Osteocyte (in vitro differentiated cells): ENCODE measurements around the gene TMEM204. TPM values are rescaled to one million over a fixed set of nuclear protein-coding genes. Genes with fewer than 3 reads are reported as not detected.

Experiments
- DNase-seq: peaks from one replicate; pipeline ENCODE4 v3.0.0; 2021; ENCODE audit warnings: mixed read lengths; ENCODE audit not compliant: unreplicated experiment; ENCODE audit errors: extremely low spot score
- H3K27ac Mint-ChIP-seq: one replicate; pipeline ENCODE4 v1.8.0; 2021; ENCODE audit warnings: mild to moderate bottlenecking, mixed read lengths; ENCODE audit not compliant: unreplicated experiment
- H3K27me3 Mint-ChIP-seq: one replicate; pipeline ENCODE4 v1.8.0; 2021; ENCODE audit warnings: mixed read lengths; ENCODE audit not compliant: unreplicated experiment
- H3K36me3 Mint-ChIP-seq: one replicate; pipeline ENCODE4 v1.8.0; 2021; ENCODE audit warnings: mixed read lengths; ENCODE audit not compliant: unreplicated experiment
- H3K4me1 Mint-ChIP-seq: one replicate; pipeline ENCODE4 v1.8.0; 2021; ENCODE audit warnings: mixed read lengths; ENCODE audit not compliant: unreplicated experiment
- H3K4me3 Mint-ChIP-seq: one replicate; pipeline ENCODE4 v1.8.0; 2021; ENCODE audit warnings: mild to moderate bottlenecking, moderate library complexity, mixed read lengths; ENCODE audit not compliant: unreplicated experiment
- H3K9me3 Mint-ChIP-seq: one replicate; pipeline ENCODE4 v1.8.0; 2021; ENCODE audit warnings: mixed read lengths; ENCODE audit not compliant: unreplicated experiment
- CTCF ChIP-seq: fragments of 200-600 bp; sonication (generic); IDR thresholded peaks from 2 replicates; pipeline ENCODE4 v1.5.0; 2021; ENCODE audit warnings: antibody characterized with exemption, mild to moderate bottlenecking, moderate library complexity
- total RNA-seq: library from RNA; stranded (reverse); gene quantifications from 2 replicates; pipeline ENCODE4 v1.2.1, GENCODE V29; 2021

The TMEM204 gene
- total RNA-seq, 1 donor from 2014 or later, result 14.5 TPM

GRCh38 chr16:1492923-1493745 is 40.3 kb upstream of the TMEM204 start, which contains the start of gene TELO2:
Gene TELO2 (plus strand): TSS chr16:1493360. CDS start chr16:1494282, 922 bp downstream.
- peak; percentile 95 for DNase-seq
- TF ChIP-seq CTCF, result no peak
- Mint-ChIP-seq H3K4me1 (peaks cover 17% of the 10 kb centered on the region), H3K4me3 (peak within 1 kb of the TSS; percentile 83), H3K9me3 (no peaks in the 10 kb centered on the region), H3K36me3 (peaks cover 2% of the 10 kb centered on the region), H3K27ac (peak within 1 kb of the TSS; percentile 88), H3K27me3 (no peaks in the 10 kb centered on the region)

- no peak for TF ChIP-seq CTCF
- Mint-ChIP-seq H3K4me3 (peak overlapping the region; percentile 83), H3K36me3 (peaks cover 6% of the 10 kb centered on the region), H3K27me3 (no peaks in the 10 kb centered on the region), H3K4me1 (peaks cover 17% of the 10 kb centered on the region), H3K27ac (peak overlapping the region; percentile 63), H3K9me3 (no peaks in the 10 kb centered on the region)
- peak; percentile 84 for DNase-seq
Observed at GRCh38 chr16:1493746-1494094, 39.7 kb upstream of the TMEM204 start.

- DNase-seq, result peak; percentile 87
- no peaks in the 10 kb centered on the region for H3K9me3 Mint-ChIP-seq
- no peaks in the 10 kb centered on the region for H3K27me3 Mint-ChIP-seq
- H3K36me3 Mint-ChIP-seq, result peaks cover 7% of the 10 kb centered on the region
- peak overlapping the region; percentile 83 for H3K4me3 Mint-ChIP-seq
- H3K4me1 Mint-ChIP-seq, result peaks cover 17% of the 10 kb centered on the region
- H3K27ac Mint-ChIP-seq, result peak overlapping the region; percentile 63
- peak; percentile 64 for TF ChIP-seq CTCF
Observed at GRCh38 chr16:1494129-1494640, 39.3 kb upstream of the TMEM204 start.

GRCh38 chr16:1494711-1495110 is 38.8 kb upstream of the TMEM204 start:
- H3K4me3 Mint-ChIP-seq, result peak overlapping the region; percentile 83
- peak; percentile 77 for DNase-seq
- TF ChIP-seq CTCF, result no peak

GRCh38 chr16:1495211-1495888 is 38.1 kb upstream of the TMEM204 start:
- peaks cover 17% of the 10 kb centered on the region for H3K4me1 Mint-ChIP-seq
- no peak overlapping the region for H3K4me3 Mint-ChIP-seq
- DNase-seq, result peak; percentile 80
- no peaks in the 10 kb centered on the region for H3K9me3 Mint-ChIP-seq
- no peak overlapping the region for H3K27ac Mint-ChIP-seq
- no peak for TF ChIP-seq CTCF
- peaks cover 7% of the 10 kb centered on the region for H3K36me3 Mint-ChIP-seq
- H3K27me3 Mint-ChIP-seq, result no peaks in the 10 kb centered on the region

More at GRCh38 chr16:1494711-1495110, 38.8 kb upstream of the TMEM204 start:
- H3K27ac Mint-ChIP-seq, result no peak overlapping the region
- H3K9me3 Mint-ChIP-seq, result no peaks in the 10 kb centered on the region
- H3K36me3 Mint-ChIP-seq, result peaks cover 7% of the 10 kb centered on the region
- peaks cover 17% of the 10 kb centered on the region for H3K4me1 Mint-ChIP-seq
- no peaks in the 10 kb centered on the region for H3K27me3 Mint-ChIP-seq
